NK-92 treated with Interleukin-12 subunit alpha and Interleukin-12 subunit beta, amount 100 ng/mL, for 24 hours (cell line): ENCODE results near the gene ASCL3.
"Not testable (repeated sequence)": the region's sequence is repeated elsewhere in the genome, so short reads cannot be mapped to it uniquely, and the experiment has no call there.

ENCODE experiments used
- DNase-seq: peaks from one replicate; lab custom pipeline; 2025; lab: John Stamatoyannopoulos, UW

ASCL3 gene

DNA sequence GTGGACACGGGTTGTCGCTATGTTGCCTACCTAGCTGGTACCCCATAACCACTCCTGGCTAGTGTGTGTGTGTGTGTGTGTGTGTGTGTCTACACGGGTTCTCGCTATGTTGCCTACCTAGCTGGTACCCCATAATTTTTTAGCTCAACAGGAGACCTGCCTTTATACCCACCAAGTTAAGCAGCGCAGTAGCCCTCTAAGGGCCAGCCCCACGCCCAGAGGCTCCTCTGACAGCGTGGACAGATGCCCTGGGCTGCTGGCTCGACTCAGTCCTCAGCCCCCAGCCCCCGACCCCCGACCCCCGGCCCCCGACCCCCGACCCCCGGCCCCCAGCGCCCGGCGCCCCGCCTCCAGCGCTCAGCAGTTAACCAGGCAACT, 32.2 kb downstream of the ASCL3 start:
- no peak for DNase-seq

DNA sequence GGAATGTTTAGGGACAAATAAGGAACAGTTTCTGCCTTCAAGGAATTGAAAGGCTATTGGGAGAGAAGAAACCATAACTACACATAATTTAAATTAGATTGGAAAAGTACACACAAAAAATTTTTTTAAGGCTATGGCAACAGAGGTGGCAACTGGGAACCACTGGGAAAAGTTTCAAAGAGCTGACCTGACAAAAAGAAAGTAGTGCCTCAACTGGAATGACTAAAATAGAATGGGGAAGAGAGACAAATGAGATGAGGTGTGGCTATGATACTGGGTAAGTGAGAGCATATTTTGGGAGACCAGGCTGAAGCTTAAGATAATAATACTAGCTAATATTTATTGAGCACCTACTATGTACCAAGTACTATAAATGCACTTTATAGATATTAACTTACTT, 34.7 kb downstream of the ASCL3 start:
- DNase-seq, result no peak

GRCh38 chr11:8907116-8907515, 35.7 kb downstream of the ASCL3 start:
- DNase-seq, result no peak

DNA sequence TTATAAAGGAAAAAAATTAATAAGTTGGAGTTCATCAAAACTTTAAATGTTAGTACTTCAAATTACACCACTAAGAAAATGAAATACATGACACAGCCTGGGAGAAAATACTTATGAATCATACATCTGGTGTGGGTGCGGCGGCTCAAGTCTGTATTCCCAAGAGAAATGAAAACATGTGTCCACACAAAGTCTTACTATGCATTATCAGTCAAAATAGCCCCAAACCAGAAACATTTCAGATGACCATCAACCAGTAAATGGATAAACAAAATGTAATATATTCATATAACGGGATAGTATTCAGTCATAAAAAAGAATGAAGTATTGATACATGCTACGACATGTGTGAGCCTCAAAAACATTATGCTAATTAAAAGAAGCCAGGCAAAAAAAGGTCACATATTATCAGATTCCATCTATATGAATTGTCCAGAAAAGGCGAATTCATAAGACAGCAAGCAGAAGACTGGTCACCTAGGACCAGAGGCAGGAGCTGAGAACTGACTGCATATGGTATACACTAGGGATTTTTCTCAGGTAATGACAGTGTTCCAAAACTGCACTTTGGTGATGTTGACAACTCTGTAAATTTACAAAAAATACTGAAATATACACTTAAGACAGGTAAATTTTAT, 37.2 kb downstream of the ASCL3 start:
- DNase-seq, result no peak

DNA sequence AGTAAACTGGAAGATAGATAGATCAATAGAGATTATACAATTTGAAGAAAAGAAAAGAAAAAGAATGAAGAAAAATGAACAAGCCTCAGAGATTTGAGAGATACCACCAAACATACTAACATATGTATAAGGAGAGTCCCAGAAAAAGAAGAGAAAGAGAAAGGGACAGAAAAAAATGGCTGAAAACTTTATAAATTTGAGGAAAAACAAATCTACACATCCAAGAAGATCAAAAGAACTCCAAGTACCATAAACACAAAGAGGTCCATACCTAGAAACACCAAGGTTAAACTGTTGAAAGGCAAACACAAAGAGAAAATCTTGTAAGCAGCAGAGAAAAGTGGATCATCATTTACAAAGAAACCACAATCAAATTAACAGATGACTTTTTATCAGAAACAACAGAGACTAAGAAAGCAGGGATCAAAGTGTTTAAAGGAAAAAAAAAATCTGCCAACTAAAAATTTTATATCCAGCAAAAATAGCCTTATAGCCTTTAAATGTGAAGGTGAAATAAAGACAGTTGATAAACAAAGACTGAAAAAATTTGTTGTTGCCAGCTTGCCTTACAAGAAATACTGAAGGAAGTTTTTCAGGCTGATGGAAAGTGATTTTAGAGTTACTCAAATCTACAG, 43.6 kb downstream of the ASCL3 start:
- no peak for DNase-seq

- not testable (repeated sequence) for DNase-seq
Measured at GRCh38 chr11:8891185-8891584, 51.6 kb downstream of the ASCL3 start.
